Memory B cell (primary cell): ENCODE results near the gene OR2D2.

Experiments used
- ATAC-seq: fragments of 150-1000 bp; cut with Tn5 transposase; 2 replicates; pipeline ENCODE4 v1.10.0; 2021; ENCODE audit warnings: low read depth, mild to moderate bottlenecking, moderate library complexity
- DNase-seq, 2 donors: peaks; one replicate each; pipeline ENCODE4 v3.0.0; 2022; ENCODE audit warnings: low spot score in 2 of 2
- H3K27ac Mint-ChIP-seq: one replicate; pipeline ENCODE4 v1.8.0; 2022; ENCODE audit warnings: mild to moderate bottlenecking, moderate library complexity, mixed read lengths
- H3K27me3 Mint-ChIP-seq: one replicate; pipeline ENCODE4 v1.8.0; 2022; ENCODE audit warnings: mixed read lengths
- H3K36me3 Mint-ChIP-seq: one replicate; pipeline ENCODE4 v1.8.0; 2022; ENCODE audit warnings: mild to moderate bottlenecking, mixed read lengths
- H3K4me1 Mint-ChIP-seq: one replicate; pipeline ENCODE4 v1.8.0; 2022; ENCODE audit warnings: mixed read lengths
- H3K4me3 Mint-ChIP-seq: one replicate; pipeline ENCODE4 v1.8.0; 2022; ENCODE audit warnings: mild to moderate bottlenecking, moderate library complexity, mixed read lengths
- H3K9me3 Mint-ChIP-seq: one replicate; pipeline ENCODE4 v1.8.0; 2022; ENCODE audit warnings: mixed read lengths

The OR2D2 gene, protein sequence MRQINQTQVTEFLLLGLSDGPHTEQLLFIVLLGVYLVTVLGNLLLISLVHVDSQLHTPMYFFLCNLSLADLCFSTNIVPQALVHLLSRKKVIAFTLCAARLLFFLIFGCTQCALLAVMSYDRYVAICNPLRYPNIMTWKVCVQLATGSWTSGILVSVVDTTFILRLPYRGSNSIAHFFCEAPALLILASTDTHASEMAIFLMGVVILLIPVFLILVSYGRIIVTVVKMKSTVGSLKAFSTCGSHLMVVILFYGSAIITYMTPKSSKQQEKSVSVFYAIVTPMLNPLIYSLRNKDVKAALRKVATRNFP

GRCh38 chr11:6892400-6892799, at the start of gene OR2D2:
TSS of gene OR2D2 (minus strand) at chr11:6892500. CDS start at chr11:6892500, 0 bp downstream.
- no peak for ATAC-seq
- no peak within 1 kb of the TSS for H3K4me3 Mint-ChIP-seq
- H3K27me3 Mint-ChIP-seq = peaks cover 9% of the 10 kb centered on the region
- no peaks in the 10 kb centered on the region for H3K36me3 Mint-ChIP-seq
- DNase-seq = no peak
- H3K27ac Mint-ChIP-seq = no peak within 1 kb of the TSS
- no peaks in the 10 kb centered on the region for H3K9me3 Mint-ChIP-seq
- peaks cover 5% of the 10 kb centered on the region for H3K4me1 Mint-ChIP-seq

DNA sequence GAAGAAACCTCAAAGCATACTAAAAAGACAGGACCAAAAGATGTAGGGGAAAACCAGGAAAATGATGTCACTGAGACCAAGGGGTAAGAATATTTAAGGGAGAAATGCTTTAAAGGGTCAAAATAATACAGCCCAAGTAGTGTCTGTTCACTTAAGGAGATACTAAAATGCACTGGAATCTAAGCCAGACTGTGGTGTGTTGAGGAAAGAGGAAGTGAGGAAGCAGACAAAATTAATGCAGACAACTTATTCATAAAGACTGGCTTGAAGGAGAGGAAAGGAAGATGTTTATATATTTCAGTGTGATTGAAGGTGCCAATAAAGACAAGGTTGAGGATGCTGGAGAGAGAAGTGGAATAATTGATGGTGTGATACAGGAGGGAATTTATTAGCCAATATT, 49.7 kb upstream of the OR2D2 start:
- no peaks in the 10 kb centered on the region for H3K27me3 Mint-ChIP-seq
- no peaks in the 10 kb centered on the region for H3K36me3 Mint-ChIP-seq
- H3K27ac Mint-ChIP-seq = no peak overlapping the region
- H3K4me1 Mint-ChIP-seq = peaks cover 2% of the 10 kb centered on the region
- no peaks in the 10 kb centered on the region for H3K9me3 Mint-ChIP-seq
- H3K4me3 Mint-ChIP-seq = no peak overlapping the region
- no peak for DNase-seq
- no peak for ATAC-seq

DNA sequence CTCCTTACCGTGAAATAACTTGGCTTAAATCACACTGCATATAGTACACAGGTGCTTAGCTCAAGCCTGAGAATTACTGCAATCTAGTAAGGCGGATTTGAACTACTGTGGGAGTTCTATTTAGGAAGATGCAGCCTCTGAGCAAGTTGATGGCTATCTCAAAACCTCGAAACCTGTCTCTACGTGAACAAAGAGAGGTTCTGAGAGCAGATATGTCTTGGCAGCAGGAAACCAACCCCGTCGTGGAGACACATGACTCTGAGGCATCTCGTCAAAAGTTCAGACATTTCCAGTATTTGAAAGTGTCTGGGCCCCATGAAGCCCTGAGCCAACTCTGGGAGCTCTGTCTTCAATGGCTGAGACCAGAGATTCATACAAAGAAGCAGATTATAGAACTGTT, 39.8 kb upstream of the OR2D2 start:
- H3K4me1 Mint-ChIP-seq = peaks cover 11% of the 10 kb centered on the region
- H3K27ac Mint-ChIP-seq = no peak overlapping the region
- peaks cover 6% of the 10 kb centered on the region for H3K27me3 Mint-ChIP-seq
- ATAC-seq (no peak), DNase-seq (no peak)
- H3K9me3 Mint-ChIP-seq = no peaks in the 10 kb centered on the region
- H3K36me3 Mint-ChIP-seq = peaks cover 13% of the 10 kb centered on the region
- no peak overlapping the region for H3K4me3 Mint-ChIP-seq

- Mint-ChIP-seq H3K27ac (no peak overlapping the region), H3K36me3 (peaks cover 13% of the 10 kb centered on the region), H3K27me3 (peaks cover 6% of the 10 kb centered on the region), H3K4me3 (no peak overlapping the region), H3K4me1 (peaks cover 16% of the 10 kb centered on the region), H3K9me3 (no peaks in the 10 kb centered on the region)
- no peak for DNase-seq
- no peak for ATAC-seq
Observed at GRCh38 chr11:6931146-6931713, 38.9 kb upstream of the OR2D2 start.

GRCh38 chr11:6928916-6929315, 36.6 kb upstream of the OR2D2 start:
- Mint-ChIP-seq H3K36me3 (peaks cover 12% of the 10 kb centered on the region), H3K27me3 (peaks cover 6% of the 10 kb centered on the region)

DNA sequence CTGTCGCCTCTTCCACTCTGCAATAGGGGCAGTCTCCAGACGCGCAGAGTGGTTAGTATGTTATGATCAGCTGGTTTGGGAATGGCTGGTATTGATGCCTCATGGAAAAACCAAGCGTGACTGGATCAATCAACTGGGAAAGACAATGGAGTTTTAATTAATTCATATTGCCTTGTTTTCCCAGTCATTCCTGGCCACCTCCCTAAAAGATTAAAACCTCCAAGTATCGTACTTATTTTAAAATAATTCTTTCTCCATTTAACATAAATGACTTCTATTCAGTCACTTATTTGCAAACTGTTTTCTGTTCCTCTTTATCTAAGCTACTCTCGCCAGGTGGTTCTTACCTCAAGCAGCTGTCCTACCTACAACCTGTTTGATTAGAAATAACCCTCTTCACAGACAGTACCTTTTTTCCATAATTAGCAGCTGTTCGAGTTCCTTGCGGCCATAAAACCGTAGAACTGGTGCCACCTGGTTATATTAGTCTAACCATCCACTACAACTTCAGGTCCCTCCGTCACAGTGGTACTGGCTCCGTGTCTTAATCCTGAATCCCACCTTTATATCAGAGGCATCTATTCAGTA, 34.8 kb upstream of the OR2D2 start:
- peak overlapping the region; percentile 95 for H3K4me3 Mint-ChIP-seq
- H3K4me1 Mint-ChIP-seq = peaks cover 23% of the 10 kb centered on the region
- peaks cover 6% of the 10 kb centered on the region for H3K27me3 Mint-ChIP-seq
- no peaks in the 10 kb centered on the region for H3K9me3 Mint-ChIP-seq
- ATAC-seq (peak; percentile 89), DNase-seq (peak in 1 of 2 donors; percentile 38)
- peaks cover 3% of the 10 kb centered on the region for H3K36me3 Mint-ChIP-seq
- peak overlapping the region; percentile 15 for H3K27ac Mint-ChIP-seq

More at GRCh38 chr11:6928916-6929315, 36.6 kb upstream of the OR2D2 start:
- Mint-ChIP-seq H3K27ac (no peak overlapping the region), H3K4me3 (no peak overlapping the region), H3K4me1 (peaks cover 23% of the 10 kb centered on the region), H3K9me3 (no peaks in the 10 kb centered on the region)
- no peak for DNase-seq
- no peak for ATAC-seq

- Mint-ChIP-seq H3K4me3 (peak within 1 kb of the TSS; percentile 95), H3K36me3 (peaks cover 3% of the 10 kb centered on the region), H3K4me1 (peaks cover 23% of the 10 kb centered on the region), H3K9me3 (no peaks in the 10 kb centered on the region), H3K27me3 (peaks cover 8% of the 10 kb centered on the region), H3K27ac (peak within 1 kb of the TSS; percentile 15)
- peak; percentile 21 for ATAC-seq
- no peak for DNase-seq
Observed at GRCh38 chr11:6926208-6927029, 34.1 kb upstream of the OR2D2 start, which contains the start of gene ZNF215. TSS of gene ZNF215 (plus strand) at chr11:6926426. CDS start at chr11:6932273, 5,847 bp downstream.

DNA sequence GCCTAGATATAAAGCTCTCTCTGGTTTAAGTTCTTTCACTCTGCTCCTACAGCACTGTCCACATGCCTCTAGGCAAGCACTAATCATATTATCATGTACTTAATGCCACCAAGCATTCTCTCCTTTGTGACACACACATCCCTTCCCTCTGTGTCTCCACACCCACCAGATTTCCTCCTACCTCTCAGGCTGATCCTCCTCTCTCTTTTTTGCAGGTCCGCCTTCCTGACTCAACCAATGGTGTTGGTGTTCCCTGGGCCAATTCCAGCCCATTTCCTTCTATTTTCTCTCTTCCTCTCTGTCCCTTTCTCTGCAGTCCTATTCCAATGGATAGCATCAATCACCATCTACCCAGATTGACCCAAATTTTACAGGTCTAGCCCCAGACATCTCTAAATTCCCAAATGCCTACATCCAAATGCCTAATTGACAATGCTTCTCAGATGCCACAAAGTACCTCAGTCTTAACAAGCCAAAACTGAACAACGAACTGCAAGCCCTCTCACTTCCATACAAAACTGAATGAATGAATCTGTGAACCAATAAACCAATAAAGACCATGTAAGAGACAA, 33.4 kb upstream of the OR2D2 start:
- ATAC-seq (no peak), DNase-seq (no peak)
- peak overlapping the region; percentile 95 for H3K4me3 Mint-ChIP-seq
- H3K4me1 Mint-ChIP-seq = peaks cover 23% of the 10 kb centered on the region
- no peaks in the 10 kb centered on the region for H3K9me3 Mint-ChIP-seq
- peaks cover 11% of the 10 kb centered on the region for H3K27me3 Mint-ChIP-seq
- H3K36me3 Mint-ChIP-seq = peaks cover 3% of the 10 kb centered on the region
- no peak overlapping the region for H3K27ac Mint-ChIP-seq

DNA sequence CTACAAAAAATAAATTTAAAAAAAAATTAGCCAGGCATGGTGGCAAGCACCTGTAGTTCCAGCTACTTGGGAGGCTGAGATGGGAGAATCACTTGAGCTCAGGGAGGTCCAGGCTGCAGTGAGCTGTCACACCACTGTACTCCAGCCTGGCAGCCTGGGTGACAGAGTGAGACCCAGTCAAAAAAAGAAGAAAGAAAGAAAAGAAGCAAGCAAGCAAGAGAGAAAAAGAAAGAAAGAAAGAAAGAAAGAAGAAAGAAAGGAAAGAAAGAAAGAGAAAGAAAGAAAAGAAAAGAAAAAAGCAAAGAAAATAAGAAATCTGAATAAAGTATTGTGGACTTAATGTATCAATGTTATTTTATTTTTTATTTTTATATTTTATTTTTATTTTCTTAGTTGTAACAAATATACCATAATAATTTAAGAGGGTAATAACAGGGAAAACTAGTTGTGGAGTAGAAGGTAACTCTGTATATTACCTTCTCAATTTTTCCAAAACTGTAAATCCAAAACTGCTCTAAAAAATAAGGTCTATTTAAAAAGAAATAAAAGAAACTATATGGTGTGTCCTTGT, 32.8 kb upstream of the OR2D2 start:
- no peak for ATAC-seq
- no peak overlapping the region for H3K27ac Mint-ChIP-seq
- H3K4me1 Mint-ChIP-seq = peaks cover 20% of the 10 kb centered on the region
- peaks cover 7% of the 10 kb centered on the region for H3K27me3 Mint-ChIP-seq
- no peak for DNase-seq
- H3K4me3 Mint-ChIP-seq = no peak overlapping the region
- H3K9me3 Mint-ChIP-seq = no peaks in the 10 kb centered on the region
- H3K36me3 Mint-ChIP-seq = no peaks in the 10 kb centered on the region

GRCh38 chr11:6920702-6921101, 28.4 kb upstream of the OR2D2 start, which contains the start of gene OR2D3:
TSS of gene OR2D3 (plus strand) at chr11:6921002. CDS start at chr11:6921002, 0 bp downstream.
- peaks cover 5% of the 10 kb centered on the region for H3K27me3 Mint-ChIP-seq
- no peaks in the 10 kb centered on the region for H3K9me3 Mint-ChIP-seq
- DNase-seq (no peak), ATAC-seq (no peak)
- H3K27ac Mint-ChIP-seq = peak within 1 kb of the TSS; percentile 61
- H3K4me3 Mint-ChIP-seq = no peak within 1 kb of the TSS
- H3K4me1 Mint-ChIP-seq = peaks cover 2% of the 10 kb centered on the region
- H3K36me3 Mint-ChIP-seq = no peaks in the 10 kb centered on the region

DNA sequence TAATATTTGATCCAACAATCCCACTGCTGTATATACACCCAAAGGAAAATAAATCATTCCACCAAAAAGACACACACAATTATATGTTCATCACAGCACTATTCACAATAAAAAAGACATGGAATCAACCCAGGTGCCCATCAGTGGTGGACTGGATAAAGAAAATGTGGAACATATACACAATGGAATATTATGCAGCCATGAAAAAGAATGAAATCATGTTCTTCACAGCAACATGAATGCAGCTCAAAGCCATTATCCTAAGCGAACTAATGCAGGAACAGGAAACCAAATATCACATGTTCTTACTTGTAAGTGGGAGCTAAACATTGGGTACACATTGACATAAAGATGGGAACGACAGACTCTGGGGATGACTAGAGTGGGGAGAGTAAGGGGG, 27.4 kb upstream of the OR2D2 start:
- Mint-ChIP-seq H3K27ac (no peak overlapping the region), H3K9me3 (no peaks in the 10 kb centered on the region), H3K27me3 (peaks cover 5% of the 10 kb centered on the region), H3K36me3 (no peaks in the 10 kb centered on the region), H3K4me1 (no peaks in the 10 kb centered on the region), H3K4me3 (no peak overlapping the region)
- DNase-seq (no peak), ATAC-seq (no peak)

GRCh38 chr11:6911948-6912347, 19.6 kb upstream of the OR2D2 start:
- no peak for ATAC-seq
- Mint-ChIP-seq H3K9me3 (no peaks in the 10 kb centered on the region), H3K27ac (no peak overlapping the region), H3K4me3 (no peak overlapping the region), H3K27me3 (no peaks in the 10 kb centered on the region), H3K36me3 (no peaks in the 10 kb centered on the region), H3K4me1 (no peaks in the 10 kb centered on the region)
- no peak for DNase-seq

DNA sequence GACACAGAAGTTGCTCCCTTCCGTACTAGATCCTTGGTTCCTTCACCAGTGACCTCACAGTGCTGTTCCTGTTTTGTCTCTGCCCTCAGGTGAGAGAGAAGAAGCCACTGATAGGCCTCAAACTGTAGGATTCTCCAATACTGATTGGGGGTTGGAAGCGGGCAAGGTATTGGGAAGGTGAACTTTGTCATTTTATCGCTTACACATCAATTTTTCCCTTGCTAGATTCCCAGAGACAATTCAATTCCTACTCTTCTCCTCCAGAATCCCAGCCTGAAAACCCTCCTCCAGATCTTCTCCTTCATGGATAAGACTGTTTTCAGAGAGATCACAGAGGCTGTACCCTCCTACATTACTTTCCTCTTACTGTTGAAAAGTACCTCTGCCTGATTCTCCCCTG, 19.1 kb upstream of the OR2D2 start:
- DNase-seq (no peak), ATAC-seq (no peak)
- H3K36me3 Mint-ChIP-seq = no peaks in the 10 kb centered on the region
- H3K9me3 Mint-ChIP-seq = no peaks in the 10 kb centered on the region
- H3K27me3 Mint-ChIP-seq = no peaks in the 10 kb centered on the region
- no peak overlapping the region for H3K4me3 Mint-ChIP-seq
- no peak overlapping the region for H3K27ac Mint-ChIP-seq
- H3K4me1 Mint-ChIP-seq = no peaks in the 10 kb centered on the region
